Neural progenitor cell (in vitro differentiated cells): Measurements from ENCODE around the gene BRINP2.

Experiments
- CTCF ChIP-seq: fragments of 200-600 bp; sonication (generic); IDR thresholded peaks from 2 replicates; pipeline ENCODE4 v1.5.1; 2017; ENCODE audit warnings: antibody characterized with exemption, mild to moderate bottlenecking
- EZH2 ChIP-seq: fragments of 200-600 bp; sonication (generic); IDR thresholded peaks from 2 replicates; pipeline ENCODE4 v1.6.1; 2017; ENCODE audit warnings: antibody characterized with exemption, mild to moderate bottlenecking, moderate library complexity
- EZH2phosphoT487 ChIP-seq: fragments of 200-600 bp; sonication (generic); IDR thresholded peaks from 2 replicates; pipeline ENCODE4 v1.6.1; 2017; ENCODE audit warnings: antibody characterized with exemption

GRCh38 chr1:177278626-177279390 lies 108.0 kb downstream of the BRINP2 start:
- no peak for TF ChIP-seq EZH2
- no peak for TF ChIP-seq CTCF
- TF ChIP-seq EZH2phosphoT487 = no peak
